Measurements from ENCODE around the gene EGFR.

The EGFR gene

DNA sequence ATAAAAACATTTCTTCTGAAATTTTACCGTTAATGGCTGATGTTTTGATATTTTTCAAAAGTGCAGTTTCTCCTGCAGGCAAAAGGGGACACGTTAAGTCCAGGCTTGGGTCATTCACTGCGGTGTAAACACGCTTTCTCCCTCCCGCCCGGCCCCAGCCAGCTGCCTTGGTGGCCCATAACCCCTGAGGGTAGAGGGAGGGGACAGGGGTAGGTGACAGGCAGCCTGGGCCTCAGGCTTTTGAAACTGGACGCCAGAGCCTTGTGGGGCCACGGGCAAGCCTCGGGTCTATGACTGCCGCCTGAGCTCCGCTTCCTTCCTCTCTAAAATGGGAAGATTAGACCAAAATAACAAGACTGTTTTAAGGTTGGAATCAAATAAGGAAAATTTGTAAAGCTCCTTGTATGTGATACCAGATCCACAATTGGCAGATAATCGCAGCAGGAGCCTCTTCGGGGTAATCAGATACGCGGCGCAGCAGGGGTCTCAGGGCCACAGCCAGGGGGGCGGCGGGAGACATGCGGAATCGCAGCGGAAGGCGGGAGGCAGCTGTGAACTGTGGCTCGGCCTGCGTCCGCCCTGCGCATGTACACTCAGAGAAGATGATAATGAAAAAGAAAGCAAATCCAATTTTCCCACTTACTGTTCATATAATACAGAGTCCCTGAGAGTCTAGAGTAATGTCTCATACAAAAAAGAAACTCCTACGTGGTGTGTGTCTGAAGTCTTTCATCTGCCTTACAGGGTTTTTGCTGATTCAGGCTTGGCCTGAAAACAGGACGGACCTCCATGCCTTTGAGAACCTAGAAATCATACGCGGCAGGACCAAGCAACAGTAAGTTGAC is 138.3 kb downstream of the EGFR start:
- no peak for DNase-seq
- H3K4me3 ChIP-seq (ENCODE audit: low read depth, low read length) = no peak overlapping the region
- H3K27me3 ChIP-seq = no peaks in the 10 kb centered on the region
- peaks cover 98% of the 10 kb centered on the region for H3K36me3 ChIP-seq
- H3K9me3 ChIP-seq = no peaks in the 10 kb centered on the region
- H3K4me1 ChIP-seq = no peaks in the 10 kb centered on the region
- TF ChIP-seq CTCF (IDR thresholded peaks at IDR 0.05; ENCODE audit: low read depth, low read length) = no peak

GRCh38 chr7:55157764-55158105 is 138.9 kb downstream of the EGFR start:
- no peaks in the 10 kb centered on the region for H3K27me3 ChIP-seq
- TF ChIP-seq CTCF (IDR thresholded peaks at IDR 0.05; ENCODE audit: low read depth, low read length) = no peak
- peaks cover 98% of the 10 kb centered on the region for H3K36me3 ChIP-seq
- no peak for DNase-seq
- H3K4me3 ChIP-seq (ENCODE audit: low read depth, low read length) = no peak overlapping the region
- H3K9me3 ChIP-seq = no peaks in the 10 kb centered on the region
- no peaks in the 10 kb centered on the region for H3K4me1 ChIP-seq

GRCh38 chr7:55158541-55159382 is 139.9 kb downstream of the EGFR start:
- peaks cover 98% of the 10 kb centered on the region for H3K36me3 ChIP-seq
- H3K27me3 ChIP-seq = no peaks in the 10 kb centered on the region
- H3K4me3 ChIP-seq (ENCODE audit: low read depth, low read length) = no peak overlapping the region
- H3K4me1 ChIP-seq = no peaks in the 10 kb centered on the region
- no peaks in the 10 kb centered on the region for H3K9me3 ChIP-seq
- TF ChIP-seq CTCF (IDR thresholded peaks at IDR 0.05; ENCODE audit: low read depth, low read length) = no peak
- DNase-seq = no peak

- Histone ChIP-seq H3K9me3 (no peaks in the 10 kb centered on the region), H3K4me1 (no peaks in the 10 kb centered on the region), H3K36me3 (peaks cover 100% of the 10 kb centered on the region), H3K4me3 (ENCODE audit: low read depth, low read length) (no peak overlapping the region), H3K27me3 (no peaks in the 10 kb centered on the region)
- TF ChIP-seq CTCF (IDR thresholded peaks at IDR 0.05; ENCODE audit: low read depth, low read length) = no peak
- DNase-seq = no peak
Observed at GRCh38 chr7:55160539-55160938, 141.7 kb downstream of the EGFR start.

- Histone ChIP-seq H3K4me3 (ENCODE audit: low read depth, low read length) (no peak overlapping the region), H3K9me3 (no peaks in the 10 kb centered on the region), H3K36me3 (peaks cover 100% of the 10 kb centered on the region), H3K27me3 (no peaks in the 10 kb centered on the region), H3K4me1 (no peaks in the 10 kb centered on the region)
- DNase-seq = no peak
- TF ChIP-seq CTCF (IDR thresholded peaks at IDR 0.05; ENCODE audit: low read depth, low read length) = no peak
Observed at GRCh38 chr7:55161154-55161687, 142.4 kb downstream of the EGFR start.
